ENCODE data around the gene APBB3.

DNA sequence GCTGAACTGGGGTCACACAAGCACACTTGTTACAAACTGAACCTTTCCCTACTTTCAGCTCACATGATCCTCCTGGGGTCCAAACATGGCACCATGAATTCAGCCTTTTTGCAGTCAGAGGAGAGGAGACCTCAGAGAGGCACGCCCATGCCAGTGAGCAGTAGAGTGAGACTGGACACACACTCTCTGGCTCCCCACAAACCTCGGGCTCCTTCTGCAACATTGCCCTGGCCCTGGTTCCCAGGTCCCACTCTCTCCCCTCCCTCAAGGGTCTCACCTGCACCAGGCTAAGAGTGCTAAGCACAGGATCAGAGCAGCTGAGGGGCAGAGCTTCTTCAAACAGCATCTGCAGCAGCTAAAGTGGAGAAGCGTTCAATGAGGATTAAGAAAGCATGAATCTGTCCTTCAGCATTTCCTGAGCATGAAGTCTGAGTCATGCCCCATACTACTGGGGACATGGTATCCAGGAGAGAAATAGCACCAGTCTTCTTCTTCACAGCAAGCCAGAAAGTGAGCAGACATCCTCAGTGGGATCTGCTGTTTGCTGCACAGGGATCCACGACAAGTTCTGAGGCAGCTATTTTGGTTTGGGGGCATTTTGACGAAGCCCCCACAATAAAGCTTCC, 27.5 kb upstream of the APBB3 start:
- TF ChIP-seq, protein P1, sequence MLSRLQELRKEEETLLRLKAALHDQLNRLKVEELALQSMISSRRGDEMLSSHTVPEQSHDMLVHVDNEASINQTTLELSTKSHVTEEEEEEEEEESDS (CRISPR knock-in tag; IDR thresholded peaks at IDR 0.05): no peak
- no peak for TF ChIP-seq POLR2AphosphoS5 (IDR thresholded peaks at IDR 0.05; ENCODE audit: control insufficient read depth, insufficient read depth, low read depth, low read length)
- TF ChIP-seq SMARCB1 (IDR thresholded peaks at IDR 0.05; ENCODE audit: insufficient read length, low read depth): no peak

Measured in K562 (cell line).